NCI-H524 treated with DMSO at 0.1 percent for 48 hours (cell line): ENCODE results near the gene APLNR.

Experiments used
- DNase-seq: peaks from one replicate; lab custom pipeline; 2025; lab: John Stamatoyannopoulos, UW

APLNR gene

GRCh38 chr11:57251491-57252104, 14.5 kb upstream of the APLNR start:
- DNase-seq, result peak; percentile 71

- DNase-seq, result no peak
These were observed 14.0 kb upstream of the APLNR start for GRCh38 chr11:57251037-57251436.

- DNase-seq, result no peak
These were observed 12.6 kb upstream of the APLNR start for GRCh38 chr11:57249384-57250319.

- no peak for DNase-seq
These were observed 11.8 kb upstream of the APLNR start for GRCh38 chr11:57248780-57249383.

- no peak for DNase-seq
These were observed 7.9 kb upstream of the APLNR start for GRCh38 chr11:57244911-57245310.

GRCh38 chr11:57241353-57241972, 4.4 kb upstream of the APLNR start:
- DNase-seq, result no peak

GRCh38 chr11:57240757-57241156, 3.7 kb upstream of the APLNR start:
- peak; percentile 57 for DNase-seq

GRCh38 chr11:57240007-57240406, 3.0 kb upstream of the APLNR start:
- no peak for DNase-seq

GRCh38 chr11:57239348-57239747, 2.3 kb upstream of the APLNR start:
- no peak for DNase-seq

- DNase-seq, result no peak
These were observed 1.0 kb downstream of the APLNR start for GRCh38 chr11:57235761-57236703.

- DNase-seq, result no peak
These were observed 3.3 kb downstream of the APLNR start for GRCh38 chr11:57233702-57234101.

GRCh38 chr11:57231539-57232253, 5.4 kb downstream of the APLNR start:
- DNase-seq, result no peak

- DNase-seq, result no peak
These were observed 6.1 kb downstream of the APLNR start for GRCh38 chr11:57230791-57231538.

- DNase-seq, result no peak
These were observed 6.7 kb downstream of the APLNR start for GRCh38 chr11:57230316-57230715.

- DNase-seq, result no peak
These were observed 8.4 kb downstream of the APLNR start for GRCh38 chr11:57228600-57228999.

- DNase-seq, result no peak
These were observed 12.5 kb downstream of the APLNR start for GRCh38 chr11:57224537-57224936.

- DNase-seq, result no peak
These were observed 12.9 kb downstream of the APLNR start for GRCh38 chr11:57224128-57224527.

- no peak for DNase-seq
These were observed 13.4 kb downstream of the APLNR start for GRCh38 chr11:57223601-57224000.

- DNase-seq, result no peak
These were observed 14.8 kb downstream of the APLNR start for GRCh38 chr11:57222239-57222638.

- no peak for DNase-seq
These were observed 17.9 kb downstream of the APLNR start for GRCh38 chr11:57219021-57219627.
